HFF-Myc (cell line): ENCODE results near the gene P2RX2.

Source experiments
- DNase-seq: peaks from one replicate; pipeline ENCODE4 v3.0.0-alpha.2; 2011; ENCODE audit warnings: low read depth; ENCODE audit errors: extremely low read depth
- H3K4me3 ChIP-seq: replicated peaks from 2 replicates; pipeline ENCODE4 v1.5.1; 2011; ENCODE audit warnings: low read depth, mild to moderate bottlenecking, control low read depth, low read length
- CTCF ChIP-seq: IDR thresholded peaks from 2 replicates; pipeline ENCODE4 v1.5.1; 2012; ENCODE audit warnings: mild to moderate bottlenecking, low read depth, low read length, control low read depth; ENCODE audit errors: missing control alignments

P2RX2 gene

GRCh38 chr12:132582582-132583410 is 35.8 kb upstream of the P2RX2 start:
- no peak for DNase-seq
- H3K4me3 ChIP-seq: no peak overlapping the region
- TF ChIP-seq CTCF: no peak

GRCh38 chr12:132583411-132583710 is 35.2 kb upstream of the P2RX2 start:
- no peak for TF ChIP-seq CTCF
- H3K4me3 ChIP-seq: no peak overlapping the region
- DNase-seq: no peak

GRCh38 chr12:132583736-132584135 is 34.8 kb upstream of the P2RX2 start:
- H3K4me3 ChIP-seq: no peak overlapping the region
- DNase-seq: no peak
- TF ChIP-seq CTCF: no peak

- no peak for TF ChIP-seq CTCF
- no peak overlapping the region for H3K4me3 ChIP-seq
- no peak for DNase-seq
These were observed 34.1 kb upstream of the P2RX2 start for GRCh38 chr12:132584429-132584828.

- no peak overlapping the region for H3K4me3 ChIP-seq
- DNase-seq: no peak
- TF ChIP-seq CTCF: no peak
These were observed 33.4 kb upstream of the P2RX2 start for GRCh38 chr12:132585177-132585576.

- no peak for DNase-seq
- no peak for TF ChIP-seq CTCF
- H3K4me3 ChIP-seq: no peak overlapping the region
These were observed 31.6 kb upstream of the P2RX2 start for GRCh38 chr12:132586929-132587328.

- no peak for DNase-seq
- no peak for TF ChIP-seq CTCF
- H3K4me3 ChIP-seq: no peak overlapping the region
These were observed 30.8 kb upstream of the P2RX2 start for GRCh38 chr12:132587781-132588180.
